Tibial nerve (tissue), 4 donors: ENCODE measurements around the gene CTTNBP2NL. TPM values are rescaled to one million over a fixed set of nuclear protein-coding genes. Genes with fewer than 3 reads are reported as not detected.
"Not testable (repeated sequence)": the region's sequence is repeated elsewhere in the genome, so short reads cannot be mapped to it uniquely, and the experiment has no call there.

ENCODE experiments used
- DNase-seq, 2 donors: peaks; one replicate each; pipeline ENCODE4 v3.0.0-alpha.2; 2019; ENCODE audit warnings: low spot score in 2 of 2
- H3K27ac ChIP-seq, 4 donors: fragments of 200-600 bp; sonication (generic) in 3 of 4; one replicate each; pipeline ENCODE4 v1.5.1; 2017 to 2019; ENCODE audit warnings: mild to moderate bottlenecking in 1 of 4
- H3K27me3 ChIP-seq, 2 donors: fragments of 200-600 bp; sonication (generic) in 1 of 2; one replicate each; pipeline versions ENCODE4 v1.5.1 to v1.6.0; 2017 to 2019
- H3K36me3 ChIP-seq, 3 donors: fragments of 200-600 bp; sonication (generic); one replicate each; pipeline ENCODE4 v1.5.1; 2018 to 2019
- H3K4me1 ChIP-seq, 4 donors: fragments of 200-600 bp; sonication (generic) in 3 of 4; one replicate each; pipeline ENCODE4 v1.5.1; 2017 to 2019
- H3K4me3 ChIP-seq, 4 donors: fragments of 200-600 bp; sonication (generic) in 3 of 4; one replicate each; pipeline ENCODE4 v1.5.1; 2017 to 2019; ENCODE audit warnings: mild to moderate bottlenecking in 1 of 4, moderate library complexity in 1 of 4
- H3K9me3 ChIP-seq, 4 donors: fragments of 200-600 bp; sonication (generic) in 3 of 4; one replicate each; pipeline ENCODE4 v1.5.1; 2017 to 2019
- EP300 ChIP-seq, 2 donors: sonication (generic); formaldehyde crosslinking; IDR thresholded peaks; one replicate each; pipeline ENCODE4 v1.6.1; 2017; ENCODE audit warnings: antibody characterized with exemption in 2 of 2, mild to moderate bottlenecking in 1 of 2
- POLR2A ChIP-seq, 2 donors: fragments of 450-650 bp; IDR thresholded peaks; one replicate each; pipeline ENCODE4 v1.6.1; 2017; ENCODE audit warnings: antibody characterized with exemption in 2 of 2, mild to moderate bottlenecking in 2 of 2, moderate library complexity in 2 of 2
- WGBS, 2 donors: methylation state at CpG; one replicate each; pipeline ENCODE4 v1.1.5; 2018; 5-methylcytosine and 5-hydroxymethylcytosine counted together
- total RNA-seq, 4 donors: library from RNA; depleted of rRNA; stranded (reverse); fragments of >200 nt; gene quantifications; one replicate each; pipeline ENCODE4 v1.1.0, GENCODE V29; 2016
- TF ChIP-seq, protein P1 (sequence below), 5 experiments: fragments of 200-600 bp in 3 of 5; fragments of 450-650 bp in 2 of 5; sonication (generic) in 3 of 5; IDR thresholded peaks; one replicate each; pipeline ENCODE4 v1.5.1; 2016 to 2019; ENCODE audit warnings: antibody characterized with exemption in 5 of 5, mild to moderate bottlenecking in 3 of 5, moderate library complexity in 2 of 5

Gene CTTNBP2NL
- total RNA-seq, 4 donors from 2014 or later: 18.8 to 28.0 (median 20.8) TPM

DNA sequence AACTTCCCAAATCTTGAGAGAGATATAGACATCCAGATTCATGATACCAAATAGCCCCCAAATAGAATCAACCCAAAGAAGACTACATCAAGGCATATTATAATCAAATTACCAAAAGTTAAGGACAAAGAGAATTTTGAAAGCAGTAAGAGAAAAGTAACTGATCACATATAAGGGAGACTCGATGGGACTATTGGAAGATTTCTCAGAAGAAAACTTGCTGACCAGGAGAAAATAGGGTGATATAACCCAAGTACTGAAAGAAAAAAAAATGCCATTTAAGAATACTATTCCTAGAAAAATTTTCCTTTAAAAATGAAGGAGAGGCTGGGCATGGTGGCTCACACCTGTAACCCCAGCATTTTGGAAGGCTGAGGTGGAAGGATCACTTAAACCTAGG is 82.3 kb downstream of the CTTNBP2NL start:
- no peaks in the 10 kb centered on the region for H3K4me1 ChIP-seq
- no peak for DNase-seq
- WGBS, 2 donors: 91 to 93% methylated on average over 1 of the region's 1 CpG
- peaks cover 0 to 10% (median 0%) of the 10 kb centered on the region in 3 donors for H3K36me3 ChIP-seq
- H3K27me3 ChIP-seq: no peaks in the 10 kb centered on the region
- H3K9me3 ChIP-seq: peaks cover 0 to 47% (median 3%) of the 10 kb centered on the region in 4 donors
- no peak overlapping the region for H3K4me3 ChIP-seq
- H3K27ac ChIP-seq: no peak overlapping the region
- TF ChIP-seq, protein P1, sequence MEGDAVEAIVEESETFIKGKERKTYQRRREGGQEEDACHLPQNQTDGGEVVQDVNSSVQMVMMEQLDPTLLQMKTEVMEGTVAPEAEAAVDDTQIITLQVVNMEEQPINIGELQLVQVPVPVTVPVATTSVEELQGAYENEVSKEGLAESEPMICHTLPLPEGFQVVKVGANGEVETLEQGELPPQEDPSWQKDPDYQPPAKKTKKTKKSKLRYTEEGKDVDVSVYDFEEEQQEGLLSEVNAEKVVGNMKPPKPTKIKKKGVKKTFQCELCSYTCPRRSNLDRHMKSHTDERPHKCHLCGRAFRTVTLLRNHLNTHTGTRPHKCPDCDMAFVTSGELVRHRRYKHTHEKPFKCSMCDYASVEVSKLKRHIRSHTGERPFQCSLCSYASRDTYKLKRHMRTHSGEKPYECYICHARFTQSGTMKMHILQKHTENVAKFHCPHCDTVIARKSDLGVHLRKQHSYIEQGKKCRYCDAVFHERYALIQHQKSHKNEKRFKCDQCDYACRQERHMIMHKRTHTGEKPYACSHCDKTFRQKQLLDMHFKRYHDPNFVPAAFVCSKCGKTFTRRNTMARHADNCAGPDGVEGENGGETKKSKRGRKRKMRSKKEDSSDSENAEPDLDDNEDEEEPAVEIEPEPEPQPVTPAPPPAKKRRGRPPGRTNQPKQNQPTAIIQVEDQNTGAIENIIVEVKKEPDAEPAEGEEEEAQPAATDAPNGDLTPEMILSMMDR (IDR thresholded peaks at IDR 0.05): no peak
- no peak for TF ChIP-seq POLR2A (IDR thresholded peaks at IDR 0.05)
- no peak for TF ChIP-seq EP300 (IDR thresholded peaks at IDR 0.05)

DNA sequence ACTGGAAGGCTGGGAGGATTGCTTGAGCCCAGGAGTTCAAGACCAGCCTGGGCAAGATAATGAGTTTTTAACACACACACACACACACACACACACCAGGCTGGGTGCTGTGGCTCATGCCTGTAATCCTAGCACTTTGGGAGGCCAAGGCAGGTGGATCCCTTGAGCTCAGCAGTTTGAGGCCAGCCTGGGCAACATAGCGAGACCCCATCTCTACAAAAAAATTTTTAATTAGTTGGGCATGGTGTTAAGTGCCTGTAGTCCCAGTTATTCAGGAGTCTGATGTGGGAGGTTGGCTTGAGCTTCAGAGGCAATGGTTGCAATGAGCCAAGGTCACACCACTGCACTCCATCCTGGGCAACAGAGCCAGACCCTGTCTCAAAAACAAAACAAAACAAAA is 90.0 kb downstream of the CTTNBP2NL start:
- 100% methylated on average over 1 of the region's 1 CpG for WGBS, 2 donors
- H3K36me3 ChIP-seq, DNase-seq, H3K27me3 ChIP-seq, H3K4me1 ChIP-seq, H3K9me3 ChIP-seq, H3K27ac ChIP-seq, H3K4me3 ChIP-seq: not testable (repeated sequence)

GRCh38 chr1:112487686-112488085 is 91.7 kb downstream of the CTTNBP2NL start:
- not testable (repeated sequence) for H3K4me3 ChIP-seq, H3K27ac ChIP-seq, H3K36me3 ChIP-seq, H3K27me3 ChIP-seq, DNase-seq, H3K9me3 ChIP-seq, H3K4me1 ChIP-seq
- 86 to 97% methylated on average over 6 of the region's 6 CpGs for WGBS, 2 donors

GRCh38 chr1:112488141-112488540 is 92.1 kb downstream of the CTTNBP2NL start:
- Histone ChIP-seq H3K36me3 (no peaks in the 10 kb centered on the region), H3K4me1 (no peaks in the 10 kb centered on the region), H3K27ac (no peak overlapping the region), H3K27me3 (no peaks in the 10 kb centered on the region), H3K4me3 (no peak overlapping the region), H3K9me3 (no peaks in the 10 kb centered on the region)
- WGBS, 2 donors: 90 to 97% methylated on average over 5 of the region's 5 CpGs
- TF ChIP-seq EP300 (IDR thresholded peaks at IDR 0.05) (no peak), POLR2A (IDR thresholded peaks at IDR 0.05) (no peak)
- TF ChIP-seq, protein P1 (IDR thresholded peaks at IDR 0.05): no peak
- no peak for DNase-seq

DNA sequence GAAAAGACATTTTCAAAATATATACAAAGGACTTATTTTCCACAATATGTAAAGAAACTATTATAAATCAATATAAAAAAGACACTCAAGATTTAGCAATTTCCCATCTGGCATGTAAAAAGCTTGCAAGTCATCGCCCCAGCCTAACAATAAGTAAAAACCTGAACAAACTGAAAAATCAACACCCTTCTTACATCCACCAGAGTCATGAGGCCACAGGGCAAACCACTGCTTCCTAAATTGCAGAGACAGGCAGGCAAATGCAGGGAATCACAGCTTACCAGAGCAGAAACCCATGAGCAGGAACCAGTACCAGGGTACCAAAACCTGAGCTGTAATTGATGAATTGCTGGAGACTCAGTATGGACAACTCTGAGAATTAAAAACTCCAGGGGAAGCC is 96.1 kb downstream of the CTTNBP2NL start:
- DNase-seq: no peak
- Histone ChIP-seq H3K27me3 (no peaks in the 10 kb centered on the region), H3K4me1 (no peaks in the 10 kb centered on the region), H3K27ac (no peak overlapping the region), H3K36me3 (no peaks in the 10 kb centered on the region), H3K4me3 (no peak overlapping the region), H3K9me3 (no peaks in the 10 kb centered on the region)
- WGBS, 2 donors: 79 to 85% methylated on average over 1 of the region's 1 CpG
- TF ChIP-seq EP300 (IDR thresholded peaks at IDR 0.05) (no peak), POLR2A (IDR thresholded peaks at IDR 0.05) (no peak)
- TF ChIP-seq, protein P1 (IDR thresholded peaks at IDR 0.05): no peak

DNA sequence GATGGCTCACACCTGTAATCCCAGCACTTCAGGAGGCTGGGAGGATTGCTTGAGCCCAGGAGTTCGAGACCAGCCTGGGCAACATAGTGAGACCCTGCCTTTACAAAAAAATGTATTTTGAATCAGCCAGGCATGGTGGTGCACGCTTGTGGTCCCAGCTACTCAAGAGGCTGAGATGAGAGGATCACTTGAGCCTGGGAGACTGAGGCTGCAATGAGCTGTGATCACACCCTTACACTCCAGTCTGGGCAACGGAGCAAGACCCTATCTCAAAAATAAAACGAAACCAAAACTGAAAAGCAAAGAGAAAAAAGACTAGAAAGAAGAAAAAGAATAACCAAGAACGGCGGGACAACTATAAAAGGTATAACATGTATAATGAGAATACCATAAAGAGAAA is 97.3 kb downstream of the CTTNBP2NL start:
- Histone ChIP-seq H3K4me1 (no peaks in the 10 kb centered on the region), H3K27me3 (no peaks in the 10 kb centered on the region), H3K9me3 (no peaks in the 10 kb centered on the region), H3K27ac (no peak overlapping the region), H3K36me3 (no peaks in the 10 kb centered on the region), H3K4me3 (no peak overlapping the region)
- TF ChIP-seq EP300 (IDR thresholded peaks at IDR 0.05): no peak
- TF ChIP-seq, protein P1 (IDR thresholded peaks at IDR 0.05): no peak
- no peak for TF ChIP-seq POLR2A (IDR thresholded peaks at IDR 0.05)
- 79 to 84% methylated on average over 6 of the region's 6 CpGs for WGBS, 2 donors
- DNase-seq: no peak
